ENCODE results near the gene KCNG2. TPM values are rescaled to one million over a fixed set of nuclear protein-coding genes. Genes with fewer than 3 reads are reported as not detected.

KCNG2 gene
- total RNA-seq, 4 donors from 2014 or later = 0.41 to 6.7 TPM; not detected in 2

DNA sequence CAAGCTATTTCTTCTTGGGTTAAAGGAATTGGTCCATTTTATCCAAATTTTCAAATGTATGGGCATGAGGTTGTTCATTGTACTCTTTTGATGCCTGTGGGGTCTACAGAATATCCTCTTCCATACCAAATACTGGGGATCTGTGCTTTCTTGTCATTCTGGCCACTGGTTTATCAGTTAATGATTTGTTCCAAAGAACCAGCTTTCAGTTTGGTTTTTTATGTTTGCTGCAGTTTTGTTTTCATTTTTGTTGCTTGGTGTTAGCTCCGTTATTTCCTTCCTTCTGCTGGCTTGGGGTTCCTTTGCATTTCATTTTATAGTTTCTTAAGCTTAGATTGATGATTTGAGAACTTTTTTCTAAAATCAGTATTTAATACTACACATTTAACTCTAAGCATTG is 108.3 kb downstream of the KCNG2 start:
- no peak overlapping the region for H3K4me3 ChIP-seq
- H3K27ac ChIP-seq = no peak overlapping the region
- whole genome bisulfite sequencing, 2 donors (ENCODE audit: low coverage in 1 of 2) = 56 to 77% methylated on average over 1 of the region's 1 CpG
- H3K9me3 ChIP-seq = no peaks in the 10 kb centered on the region
- no peaks in the 10 kb centered on the region for H3K4me1 ChIP-seq
- intact Hi-C loops (cut with DNase I; ENCODE audit: low total_unique reads) = no loop called here
- in situ Hi-C loops (cut with MboI; ENCODE audit: low pct_ligation_motif_present in 1 of 4, low pct_unique_long_range_greater_than_20kb in 1 of 4, low sequenced_read_pairs in 3 of 4) = no loop called here
- no peaks in the 10 kb centered on the region for H3K27me3 ChIP-seq
- peaks cover 0 to 20% (median 8%) of the 10 kb centered on the region in 4 donors for H3K36me3 ChIP-seq
- no peak for DNase-seq
- TF ChIP-seq POLR2A (IDR thresholded peaks at IDR 0.05) (no peak), POLR2AphosphoS5 (IDR thresholded peaks at IDR 0.05) (no peak), EP300 (IDR thresholded peaks at IDR 0.05; ENCODE audit: low read depth) (no peak)
- TF ChIP-seq, protein P1, sequence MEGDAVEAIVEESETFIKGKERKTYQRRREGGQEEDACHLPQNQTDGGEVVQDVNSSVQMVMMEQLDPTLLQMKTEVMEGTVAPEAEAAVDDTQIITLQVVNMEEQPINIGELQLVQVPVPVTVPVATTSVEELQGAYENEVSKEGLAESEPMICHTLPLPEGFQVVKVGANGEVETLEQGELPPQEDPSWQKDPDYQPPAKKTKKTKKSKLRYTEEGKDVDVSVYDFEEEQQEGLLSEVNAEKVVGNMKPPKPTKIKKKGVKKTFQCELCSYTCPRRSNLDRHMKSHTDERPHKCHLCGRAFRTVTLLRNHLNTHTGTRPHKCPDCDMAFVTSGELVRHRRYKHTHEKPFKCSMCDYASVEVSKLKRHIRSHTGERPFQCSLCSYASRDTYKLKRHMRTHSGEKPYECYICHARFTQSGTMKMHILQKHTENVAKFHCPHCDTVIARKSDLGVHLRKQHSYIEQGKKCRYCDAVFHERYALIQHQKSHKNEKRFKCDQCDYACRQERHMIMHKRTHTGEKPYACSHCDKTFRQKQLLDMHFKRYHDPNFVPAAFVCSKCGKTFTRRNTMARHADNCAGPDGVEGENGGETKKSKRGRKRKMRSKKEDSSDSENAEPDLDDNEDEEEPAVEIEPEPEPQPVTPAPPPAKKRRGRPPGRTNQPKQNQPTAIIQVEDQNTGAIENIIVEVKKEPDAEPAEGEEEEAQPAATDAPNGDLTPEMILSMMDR (IDR thresholded peaks at IDR 0.05) = no peak

DNA sequence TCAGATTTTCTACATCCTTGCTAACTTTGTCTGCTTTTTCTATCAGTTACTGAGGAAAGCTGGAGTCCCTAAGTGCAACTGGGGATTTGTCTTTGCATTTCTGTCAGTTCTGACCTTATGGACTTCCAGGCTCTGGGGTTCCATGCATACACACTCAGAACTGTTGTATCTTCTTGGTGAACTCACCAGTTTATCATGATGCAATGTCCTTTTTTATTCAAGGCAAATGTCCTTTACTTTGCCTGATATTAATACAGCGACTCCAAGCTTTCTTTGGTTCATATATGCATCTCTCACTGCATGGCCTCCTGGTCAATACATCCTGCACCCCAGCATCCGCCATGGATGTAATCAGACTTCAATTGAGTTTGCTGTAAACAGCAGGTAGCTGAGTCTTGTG is 109.0 kb downstream of the KCNG2 start:
- Histone ChIP-seq H3K9me3 (no peaks in the 10 kb centered on the region), H3K4me1 (no peaks in the 10 kb centered on the region), H3K27me3 (no peaks in the 10 kb centered on the region), H3K4me3 (no peak overlapping the region), H3K36me3 (peaks cover 0 to 20% (median 8%) of the 10 kb centered on the region in 4 donors), H3K27ac (no peak overlapping the region)
- intact Hi-C loops (cut with DNase I; ENCODE audit: low total_unique reads) = no loop called here
- 94 to 100% methylated on average over 2 of the region's 2 CpGs for WGBS, 2 donors (ENCODE audit: low coverage in 1 of 2)
- TF ChIP-seq EP300 (IDR thresholded peaks at IDR 0.05; ENCODE audit: low read depth) = no peak
- TF ChIP-seq, protein P1 (IDR thresholded peaks at IDR 0.05) = no peak
- in situ Hi-C loops (cut with MboI; ENCODE audit: low pct_ligation_motif_present in 1 of 4, low pct_unique_long_range_greater_than_20kb in 1 of 4, low sequenced_read_pairs in 3 of 4) = no loop called here
- no peak for DNase-seq

DNA sequence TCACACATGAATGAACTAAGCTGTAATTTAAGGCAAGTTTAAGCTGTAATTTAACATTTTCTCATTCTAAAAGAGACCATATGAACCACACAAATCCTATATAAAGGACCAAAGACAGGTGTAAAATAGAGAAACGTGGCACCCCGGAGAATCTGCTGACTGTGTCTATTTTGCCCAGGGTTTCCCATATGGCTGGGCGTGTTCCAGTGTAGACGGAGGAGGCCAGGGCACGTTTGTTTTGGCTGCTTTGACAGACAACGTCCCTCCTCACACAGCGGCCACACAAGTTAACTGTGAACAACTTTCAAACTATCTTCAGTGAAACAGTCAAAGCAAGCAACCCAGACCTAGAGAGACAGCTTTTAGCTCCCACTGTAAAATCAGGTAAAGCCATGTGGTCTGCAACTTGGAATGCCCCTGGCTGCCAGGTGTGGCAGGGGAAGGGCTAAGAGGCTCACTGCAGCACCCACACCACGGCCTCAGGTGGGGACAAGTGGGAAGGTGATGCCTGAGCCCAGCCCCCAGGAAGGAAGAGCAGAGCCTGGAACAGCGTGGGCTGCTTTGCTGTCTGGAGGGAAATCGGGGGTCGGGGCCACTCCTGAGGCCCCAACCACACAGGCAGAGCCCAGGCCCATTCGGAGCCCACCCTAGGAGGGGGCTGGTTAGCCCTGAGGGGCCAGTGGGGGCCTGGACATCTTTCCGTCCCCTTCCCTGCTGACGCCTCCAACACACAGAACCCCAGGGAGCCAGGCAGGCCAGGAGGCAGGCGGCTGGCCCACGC is 113.0 kb downstream of the KCNG2 start:
- WGBS, 2 donors (ENCODE audit: low coverage in 1 of 2) = 92 to 94% methylated on average over 4 to 9 of the region's 16 CpGs
- intact Hi-C loops (cut with DNase I; ENCODE audit: low total_unique reads) (no loop called here), in situ Hi-C loops (cut with MboI; ENCODE audit: low pct_ligation_motif_present in 1 of 4, low pct_unique_long_range_greater_than_20kb in 1 of 4, low sequenced_read_pairs in 3 of 4) (no loop called here)
- TF ChIP-seq, protein P1 (IDR thresholded peaks at IDR 0.05) = no peak
- TF ChIP-seq POLR2A (IDR thresholded peaks at IDR 0.05) = no peak
- TF ChIP-seq EP300 (IDR thresholded peaks at IDR 0.05; ENCODE audit: low read depth) = no peak
- TF ChIP-seq POLR2AphosphoS5 (IDR thresholded peaks at IDR 0.05) = no peak
- Histone ChIP-seq H3K4me3 (no peak overlapping the region), H3K36me3 (no peaks in the 10 kb centered on the region), H3K9me3 (no peaks in the 10 kb centered on the region), H3K27ac (no peak overlapping the region), H3K4me1 (no peaks in the 10 kb centered on the region), H3K27me3 (no peaks in the 10 kb centered on the region)
- no peak for DNase-seq

DNA sequence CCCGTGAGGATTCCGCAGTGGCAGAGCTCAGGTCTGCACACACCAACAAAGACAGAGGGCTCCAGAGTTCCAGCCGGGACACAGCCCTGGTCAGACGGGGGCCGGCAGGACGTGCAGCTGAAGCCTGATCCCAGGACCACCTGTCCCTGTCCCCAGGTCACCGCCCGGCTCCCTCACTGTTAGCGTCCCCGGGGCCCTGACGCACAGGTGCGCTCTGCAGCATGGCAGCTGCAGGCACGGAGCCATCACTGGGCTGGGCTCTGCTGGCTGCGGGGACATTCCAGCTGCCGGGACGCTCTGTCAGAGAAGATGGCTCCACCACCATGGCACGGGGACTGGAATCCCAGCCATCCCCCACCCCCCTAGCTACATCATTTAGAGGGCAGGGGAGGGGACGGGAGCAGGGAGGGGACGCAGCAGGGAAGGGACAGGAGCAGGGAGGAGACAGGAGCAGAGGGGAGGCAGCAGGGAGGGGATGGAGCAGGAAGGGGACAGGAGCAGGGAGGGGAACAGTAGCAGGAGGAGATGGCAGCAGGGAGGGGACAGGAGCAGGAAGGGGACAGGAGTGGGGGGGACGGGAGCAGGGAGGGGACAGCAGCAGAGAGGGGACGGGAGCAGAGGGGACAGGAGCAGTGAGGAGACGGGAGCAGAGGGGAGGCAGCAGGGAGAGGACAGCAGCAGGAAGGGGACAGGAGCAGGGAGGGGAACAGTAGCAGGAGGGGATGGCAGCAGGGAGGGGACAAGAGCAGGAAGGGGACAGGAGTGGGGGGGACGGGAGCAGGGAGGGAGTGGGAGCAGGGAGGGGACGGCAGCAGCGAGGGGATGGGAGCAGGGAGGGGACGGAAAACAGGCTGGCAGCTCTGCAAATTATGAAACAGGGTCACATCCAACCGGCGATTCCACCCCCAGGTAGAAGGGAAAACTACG is 113.9 kb downstream of the KCNG2 start:
- in situ Hi-C loops (cut with MboI; ENCODE audit: low pct_ligation_motif_present in 1 of 4, low pct_unique_long_range_greater_than_20kb in 1 of 4, low sequenced_read_pairs in 3 of 4) (no loop called here), intact Hi-C loops (cut with DNase I; ENCODE audit: low total_unique reads) (loop anchor here (1.0 kb wide), 1 partner anchor 34 kb away; no protein-coding TSS in a partner anchor)
- WGBS, 2 donors (ENCODE audit: low coverage in 1 of 2) = 92% methylated on average over 5 to 28 of the region's 29 CpGs
- TF ChIP-seq POLR2A (IDR thresholded peaks at IDR 0.05) = no peak
- no peak for TF ChIP-seq EP300 (IDR thresholded peaks at IDR 0.05; ENCODE audit: low read depth)
- TF ChIP-seq, protein P1 (IDR thresholded peaks at IDR 0.05) = no peak
- TF ChIP-seq POLR2AphosphoS5 (IDR thresholded peaks at IDR 0.05) = no peak
- H3K27ac ChIP-seq = no peak overlapping the region
- H3K27me3 ChIP-seq = no peaks in the 10 kb centered on the region
- no peaks in the 10 kb centered on the region for H3K9me3 ChIP-seq
- H3K4me1 ChIP-seq = no peaks in the 10 kb centered on the region
- peaks cover 0 to 4% (median 0%) of the 10 kb centered on the region in 4 donors for H3K36me3 ChIP-seq
- no peak overlapping the region for H3K4me3 ChIP-seq
- peak; percentile 4 for DNase-seq

All from transverse colon (tissue), 4 donors.